CD4-positive, alpha-beta memory T cell (primary cell): ENCODE data around the gene SPON1. TPM values are rescaled to one million over a fixed set of nuclear protein-coding genes. Genes with fewer than 3 reads are reported as not detected.

Source experiments
- CTCF ChIA-PET: fragments of 350-600 bp; sonication (Branson Sonifier 250); formaldehyde crosslinking; loops from one replicate; lab custom pipeline; 2021; ENCODE audit warnings: inconsistent platforms; ENCODE audit not compliant: partially characterized antibody; lab: Charles Lee
- POLR2A ChIA-PET: fragments of 350-600 bp; sonication (Branson Sonifier 250); formaldehyde crosslinking; loops from one replicate; lab custom pipeline; 2021; ENCODE audit not compliant: partially characterized antibody; lab: Charles Lee
- DNase-seq, 5 donors: peaks; one replicate each; pipeline versions ENCODE4 v3.0.0 to v3.0.0-alpha.2; 2020 to 2022; ENCODE audit warnings: mixed read lengths in 1 of 5
- H3K27ac ChIP-seq: one replicate; pipeline ENCODE4 v1.7.0; 2013; ENCODE audit warnings: low read depth, low read length
- H3K27me3 ChIP-seq: 2 replicates; pipeline ENCODE4 v1.7.0; 2013; ENCODE audit warnings: mild to moderate bottlenecking, low read length, moderate library complexity; ENCODE audit not compliant: insufficient read depth
- H3K36me3 ChIP-seq: 2 replicates; pipeline ENCODE4 v1.7.0; 2013; ENCODE audit warnings: mild to moderate bottlenecking, low read length, moderate library complexity; ENCODE audit not compliant: insufficient read depth
- H3K4me1 ChIP-seq: 2 replicates; pipeline ENCODE4 v1.7.0; 2013; ENCODE audit warnings: mild to moderate bottlenecking, low read length, moderate library complexity; ENCODE audit not compliant: insufficient read depth
- H3K4me3 ChIP-seq, 2 donors: one replicate each; pipeline ENCODE4 v1.7.0; 2013; ENCODE audit warnings: low read length in 2 of 2, mild to moderate bottlenecking in 1 of 2
- H3K9me3 ChIP-seq, 2 donors: one replicate each; pipeline ENCODE4 v1.7.0; 2013; ENCODE audit warnings: low read length in 2 of 2, control low read depth in 1 of 2; ENCODE audit not compliant: control insufficient read depth in 1 of 2
- H3K27ac Mint-ChIP-seq, 7 donors: one replicate each; pipeline ENCODE4 v1.8.0; 2020 to 2021; ENCODE audit warnings: mixed read lengths in 7 of 7, mild to moderate bottlenecking in 6 of 7, inconsistent platforms in 3 of 7, moderate library complexity in 3 of 7
- H3K27me3 Mint-ChIP-seq, 2 donors: one replicate each; pipeline ENCODE4 v1.8.0; 2020 to 2021; ENCODE audit warnings: mixed read lengths in 2 of 2
- H3K36me3 Mint-ChIP-seq, 2 donors: one replicate each; pipeline ENCODE4 v1.8.0; 2020 to 2021; ENCODE audit warnings: mixed read lengths in 2 of 2, inconsistent platforms in 1 of 2, mild to moderate bottlenecking in 1 of 2
- H3K4me1 Mint-ChIP-seq, 4 donors: one replicate each; pipeline ENCODE4 v1.8.0; 2020 to 2021; ENCODE audit warnings: mixed read lengths in 4 of 4, mild to moderate bottlenecking in 1 of 4
- H3K4me3 Mint-ChIP-seq, 8 donors: one replicate each; pipeline ENCODE4 v1.8.0; 2020 to 2021; ENCODE audit warnings: mixed read lengths in 8 of 8, mild to moderate bottlenecking in 7 of 8, moderate library complexity in 6 of 8, inconsistent platforms in 3 of 8
- H3K9me3 Mint-ChIP-seq, 8 donors: one replicate each; pipeline ENCODE4 v1.8.0; 2020 to 2021; ENCODE audit warnings: mixed read lengths in 8 of 8, mild to moderate bottlenecking in 5 of 8, inconsistent platforms in 3 of 8, moderate library complexity in 1 of 8
- intact Hi-C: fragments of 100-400 bp; cut with micrococcal nuclease; formaldehyde crosslinking; loops from one replicate; pipeline ENCODE4 v1.15.1; 2023
- polyA plus RNA-seq, 2 donors: library from polyadenylated mRNA; unstranded; fragments of 300-500 nt; fragmentation: Illumina TruSeq; gene quantifications; one replicate each; pipeline ENCODE4 v1.2.3, GENCODE V29; 2021
- total RNA-seq, 2 experiments: library from RNA; stranded (reverse); gene quantifications; one replicate each; pipeline ENCODE4 v1.2.3, GENCODE V29; 2021

Gene SPON1
- total and polyA plus RNA-seq, 4 experiments from 2014 or later, result 2.0 to 60.4 (median 30.6) TPM

- CTCF ChIA-PET, result interaction anchor here (0.8 to 10.7 kb wide), 5 partner anchors 8 to 481 kb away, joined by 3 to 299 read pairs (median 3); no protein-coding TSS in a partner anchor
- intact Hi-C loops, result no loop called here
- POLR2A ChIA-PET, result interaction anchor here (0.6 kb wide), 1 partner anchor 10 kb away, joined by 3 read pairs; no protein-coding TSS in a partner anchor
- H3K27me3 ChIP-seq, result no peaks in the 10 kb centered on the region
- no peaks in the 10 kb centered on the region for H3K9me3 ChIP-seq
- Mint-ChIP-seq H3K4me3 (no peak overlapping the region), H3K27ac (peak overlapping the region in 2 of 7 donors; percentile 23 to 56), H3K9me3 (no peaks in the 10 kb centered on the region), H3K36me3 (peaks cover 0 to 7% of the 10 kb centered on the region in 2 donors), H3K4me1 (peaks cover 5 to 8% (median 7%) of the 10 kb centered on the region in 4 donors), H3K27me3 (no peaks in the 10 kb centered on the region)
- DNase-seq, result no peak
- no peak overlapping the region for H3K4me3 ChIP-seq
- H3K27ac ChIP-seq, result no peak overlapping the region
- peaks cover 6% of the 10 kb centered on the region for H3K4me1 ChIP-seq
- H3K36me3 ChIP-seq, result no peaks in the 10 kb centered on the region
These were observed 291.3 kb downstream of the SPON1 start for GRCh38 chr11:14253840-14254239.

- H3K4me3 ChIP-seq, result no peak overlapping the region
- CTCF ChIA-PET, result interaction anchor here (0.8 to 10.7 kb wide), 3 partner anchors 201 to 482 kb away, joined by 3 to 299 read pairs (median 3); no protein-coding TSS in a partner anchor
- H3K27ac Mint-ChIP-seq, result no peak overlapping the region
These were observed 292.2 kb downstream of the SPON1 start for GRCh38 chr11:14254533-14255237.

GRCh38 chr11:14255238-14255534 lies 292.7 kb downstream of the SPON1 start:
- CTCF ChIA-PET, result no interaction called here
- Mint-ChIP-seq H3K4me3 (no peak overlapping the region), H3K27me3 (no peaks in the 10 kb centered on the region), H3K36me3 (peaks cover 0 to 7% of the 10 kb centered on the region in 2 donors), H3K4me1 (no peaks in the 10 kb centered on the region), H3K9me3 (no peaks in the 10 kb centered on the region), H3K27ac (no peak overlapping the region)
- Histone ChIP-seq H3K36me3 (no peaks in the 10 kb centered on the region), H3K4me3 (no peak overlapping the region), H3K9me3 (no peaks in the 10 kb centered on the region), H3K4me1 (no peaks in the 10 kb centered on the region), H3K27me3 (no peaks in the 10 kb centered on the region), H3K27ac (no peak overlapping the region)
- intact Hi-C loops, result no loop called here
- POLR2A ChIA-PET, result no interaction called here
- DNase-seq, result no peak

More at GRCh38 chr11:14254533-14255237, 292.2 kb downstream of the SPON1 start:
- H3K9me3 ChIP-seq, result no peaks in the 10 kb centered on the region
- no peaks in the 10 kb centered on the region for H3K27me3 Mint-ChIP-seq
- peaks cover 0 to 7% of the 10 kb centered on the region in 2 donors for H3K36me3 Mint-ChIP-seq
- no peaks in the 10 kb centered on the region for H3K36me3 ChIP-seq
- no peak overlapping the region for H3K27ac ChIP-seq
- H3K4me1 Mint-ChIP-seq, result no peaks in the 10 kb centered on the region
- POLR2A ChIA-PET, result interaction anchor here (0.6 kb wide), 1 partner anchor 9 kb away, joined by 3 read pairs; no protein-coding TSS in a partner anchor
- no peak for DNase-seq
- H3K4me1 ChIP-seq, result no peaks in the 10 kb centered on the region
- no peak overlapping the region for H3K4me3 Mint-ChIP-seq
- no peaks in the 10 kb centered on the region for H3K9me3 Mint-ChIP-seq
- H3K27me3 ChIP-seq, result no peaks in the 10 kb centered on the region
- intact Hi-C loops, result no loop called here

- H3K27ac ChIP-seq, result no peak overlapping the region
- H3K36me3 ChIP-seq, result no peaks in the 10 kb centered on the region
- no peaks in the 10 kb centered on the region for H3K4me1 ChIP-seq
- no peak overlapping the region for H3K4me3 ChIP-seq
- POLR2A ChIA-PET, result no interaction called here
- H3K27me3 ChIP-seq, result no peaks in the 10 kb centered on the region
- CTCF ChIA-PET, result interaction anchor here (0.6 to 2.7 kb wide), 5 partner anchors 9 to 649 kb away, joined by 3 to 8 read pairs (median 3); no protein-coding TSS in a partner anchor
- intact Hi-C loops, result no loop called here
- no peaks in the 10 kb centered on the region for H3K9me3 Mint-ChIP-seq
- no peaks in the 10 kb centered on the region for H3K9me3 ChIP-seq
- H3K4me3 Mint-ChIP-seq, result no peak overlapping the region
- no peaks in the 10 kb centered on the region for H3K27me3 Mint-ChIP-seq
- no peak overlapping the region for H3K27ac Mint-ChIP-seq
- peaks cover 1 to 11% of the 10 kb centered on the region in 2 donors for H3K36me3 Mint-ChIP-seq
- DNase-seq, result no peak
- no peaks in the 10 kb centered on the region for H3K4me1 Mint-ChIP-seq
These were observed 295.9 kb downstream of the SPON1 start for GRCh38 chr11:14258221-14258935.

- no peaks in the 10 kb centered on the region for H3K4me1 Mint-ChIP-seq
- intact Hi-C loops, result no loop called here
- CTCF ChIA-PET, result interaction anchor here (2.7 kb wide), 1 partner anchor 487 kb away, joined by 8 read pairs; no protein-coding TSS in a partner anchor
These were observed 296.8 kb downstream of the SPON1 start for GRCh38 chr11:14259186-14259784.

GRCh38 chr11:14259878-14260277 lies 297.4 kb downstream of the SPON1 start:
- H3K27me3 ChIP-seq, result no peaks in the 10 kb centered on the region
- no peaks in the 10 kb centered on the region for H3K36me3 ChIP-seq
- H3K27ac Mint-ChIP-seq, result no peak overlapping the region
- H3K27ac ChIP-seq, result no peak overlapping the region
- CTCF ChIA-PET, result no interaction called here
- no peak overlapping the region for H3K4me3 ChIP-seq
- intact Hi-C loops, result no loop called here
- POLR2A ChIA-PET, result no interaction called here
- H3K36me3 Mint-ChIP-seq, result peaks cover 8 to 9% of the 10 kb centered on the region in 2 donors
- no peaks in the 10 kb centered on the region for H3K27me3 Mint-ChIP-seq
- H3K4me3 Mint-ChIP-seq, result no peak overlapping the region
- no peaks in the 10 kb centered on the region for H3K9me3 ChIP-seq
- no peaks in the 10 kb centered on the region for H3K9me3 Mint-ChIP-seq
- H3K4me1 Mint-ChIP-seq, result no peaks in the 10 kb centered on the region
- no peaks in the 10 kb centered on the region for H3K4me1 ChIP-seq
- no peak for DNase-seq

More at GRCh38 chr11:14259186-14259784, 296.8 kb downstream of the SPON1 start:
- no peak overlapping the region for H3K27ac ChIP-seq
- no peaks in the 10 kb centered on the region for H3K36me3 ChIP-seq
- Mint-ChIP-seq H3K9me3 (no peaks in the 10 kb centered on the region), H3K36me3 (peaks cover 4 to 12% of the 10 kb centered on the region in 2 donors), H3K27ac (no peak overlapping the region), H3K4me3 (no peak overlapping the region), H3K27me3 (no peaks in the 10 kb centered on the region)
- no peaks in the 10 kb centered on the region for H3K9me3 ChIP-seq
- no peak overlapping the region for H3K4me3 ChIP-seq
- H3K27me3 ChIP-seq, result no peaks in the 10 kb centered on the region
- POLR2A ChIA-PET, result no interaction called here
- no peak for DNase-seq
- H3K4me1 ChIP-seq, result no peaks in the 10 kb centered on the region

- Histone ChIP-seq H3K9me3 (no peaks in the 10 kb centered on the region), H3K27me3 (no peaks in the 10 kb centered on the region), H3K36me3 (no peaks in the 10 kb centered on the region), H3K4me1 (no peaks in the 10 kb centered on the region), H3K4me3 (no peak overlapping the region), H3K27ac (no peak overlapping the region)
- Mint-ChIP-seq H3K36me3 (peaks cover 14 to 19% of the 10 kb centered on the region in 2 donors), H3K27me3 (no peaks in the 10 kb centered on the region), H3K27ac (peak overlapping the region in 2 of 7 donors; percentile 1 to 41), H3K9me3 (no peaks in the 10 kb centered on the region), H3K4me1 (no peaks in the 10 kb centered on the region), H3K4me3 (no peak overlapping the region)
- ChIA-PET CTCF (interaction anchor here (1.0 to 1.3 kb wide), 4 partner anchors 8 to 488 kb away, joined by 3 to 4 read pairs (median 3); no protein-coding TSS in a partner anchor), POLR2A (no interaction called here)
- DNase-seq, result no peak
- intact Hi-C loops, result no loop called here
These were observed 298.5 kb downstream of the SPON1 start for GRCh38 chr11:14261066-14261465.
